Left ventricle myocardium inferior (tissue), 1 donor: ENCODE results near the gene CELSR2. TPM values are rescaled to one million over a fixed set of nuclear protein-coding genes. Genes with fewer than 3 reads are reported as not detected.

ENCODE experiments used
- DNase-seq: peaks from one replicate; pipeline ENCODE4 v3.0.0-alpha.2; 2020
- H3K27ac ChIP-seq: fragments of 200-600 bp; replicated peaks from 2 replicates; pipeline ENCODE4 v1.8.0; 2021
- H3K27me3 ChIP-seq: fragments of 200-600 bp; 2 replicates; pipeline ENCODE4 v1.8.0; 2021; ENCODE audit warnings: low read depth
- H3K36me3 ChIP-seq: fragments of 200-600 bp; 2 replicates; pipeline ENCODE4 v1.8.0; 2021
- H3K4me1 ChIP-seq: fragments of 200-600 bp; 2 replicates; pipeline ENCODE4 v1.8.0; 2021
- H3K4me3 ChIP-seq: fragments of 200-600 bp; 2 replicates; pipeline ENCODE4 v1.8.0; 2021; ENCODE audit warnings: mild to moderate bottlenecking, moderate library complexity
- H3K9me3 ChIP-seq: fragments of 200-600 bp; replicated peaks from 2 replicates; pipeline ENCODE4 v1.8.0; 2021
- CTCF ChIP-seq: fragments of 200-600 bp; IDR thresholded peaks from 2 replicates; pipeline ENCODE4 v1.8.0; 2021; ENCODE audit warnings: antibody characterized with exemption, mild to moderate bottlenecking, borderline replicate concordance
- intact Hi-C: fragments of 100-400 bp; cut with micrococcal nuclease; formaldehyde crosslinking; loops from one replicate; pipeline ENCODE4 v1.11.0; 2022
- total RNA-seq: library from RNA; stranded (reverse); fragmentation: NEBNext Ultra II Directional; extraction: Animal tissue kit (Norgen Biotek cat#: 25700); gene quantifications from one replicate; pipeline ENCODE4 v1.2.1, GENCODE V29; 2021
- donor health status: DM: no; HTN: yes; CAD: no; lungs with severe emphysema.

Gene CELSR2
- total RNA-seq, 1 donor from 2014 or later, result 4.2 TPM

- Histone ChIP-seq H3K9me3 (no peaks in the 10 kb centered on the region), H3K27ac (no peak overlapping the region), H3K4me3 (no peak overlapping the region), H3K4me1 (peaks cover 16% of the 10 kb centered on the region), H3K36me3 (peaks cover 65% of the 10 kb centered on the region), H3K27me3 (no peaks in the 10 kb centered on the region)
- DNase-seq, result no peak
- intact Hi-C loops, result no loop called here
- TF ChIP-seq CTCF, result no peak
Measured at GRCh38 chr1:109312246-109312645, 62.9 kb downstream of the CELSR2 start.

GRCh38 chr1:109312978-109313775 is 63.8 kb downstream of the CELSR2 start:
- no peaks in the 10 kb centered on the region for H3K9me3 ChIP-seq
- H3K4me1 ChIP-seq, result peaks cover 7% of the 10 kb centered on the region
- H3K27me3 ChIP-seq, result no peaks in the 10 kb centered on the region
- H3K27ac ChIP-seq, result no peak overlapping the region
- H3K36me3 ChIP-seq, result peaks cover 75% of the 10 kb centered on the region
- H3K4me3 ChIP-seq, result no peak overlapping the region
- intact Hi-C loops, result no loop called here
- no peak for TF ChIP-seq CTCF
- no peak for DNase-seq

- no peaks in the 10 kb centered on the region for H3K4me1 ChIP-seq
- H3K27ac ChIP-seq, result no peak overlapping the region
- DNase-seq, result no peak
- no peaks in the 10 kb centered on the region for H3K9me3 ChIP-seq
- TF ChIP-seq CTCF, result no peak
- H3K36me3 ChIP-seq, result peaks cover 86% of the 10 kb centered on the region
- H3K4me3 ChIP-seq, result no peak overlapping the region
- no peaks in the 10 kb centered on the region for H3K27me3 ChIP-seq
- intact Hi-C loops, result no loop called here
Measured at GRCh38 chr1:109314795-109315194, 65.5 kb downstream of the CELSR2 start.

GRCh38 chr1:109315288-109315687 is 65.9 kb downstream of the CELSR2 start:
- H3K27ac ChIP-seq, result no peak overlapping the region
- TF ChIP-seq CTCF, result no peak

GRCh38 chr1:109316506-109316905 is 67.2 kb downstream of the CELSR2 start:
- no peak for DNase-seq
- intact Hi-C loops, result no loop called here
- H3K4me3 ChIP-seq, result no peak overlapping the region
- H3K4me1 ChIP-seq, result no peaks in the 10 kb centered on the region
- peaks cover 97% of the 10 kb centered on the region for H3K36me3 ChIP-seq
- H3K9me3 ChIP-seq, result no peaks in the 10 kb centered on the region
- TF ChIP-seq CTCF, result no peak
- no peak overlapping the region for H3K27ac ChIP-seq
- no peaks in the 10 kb centered on the region for H3K27me3 ChIP-seq

More at GRCh38 chr1:109315288-109315687, 65.9 kb downstream of the CELSR2 start:
- H3K36me3 ChIP-seq, result peaks cover 91% of the 10 kb centered on the region
- no peaks in the 10 kb centered on the region for H3K9me3 ChIP-seq
- no peak for DNase-seq
- intact Hi-C loops, result no loop called here
- no peaks in the 10 kb centered on the region for H3K4me1 ChIP-seq
- H3K4me3 ChIP-seq, result no peak overlapping the region
- H3K27me3 ChIP-seq, result no peaks in the 10 kb centered on the region
